Activated naive CD4-positive, alpha-beta T cell treated with Interleukin-2 at 50 U/mL for 16 hours (primary cell): ENCODE measurements around the gene ZNF69.
"Not testable (repeated sequence)": the region's sequence is repeated elsewhere in the genome, so short reads cannot be mapped to it uniquely, and the experiment has no call there.

Source experiments
- DNase-seq: peaks from one replicate; pipeline ENCODE4 v3.0.0-alpha.2; 2020

ZNF69 gene

GRCh38 chr19:11902228-11902627 lies 14.6 kb downstream of the ZNF69 start:
- no peak for DNase-seq

- no peak for DNase-seq
Observed at GRCh38 chr19:11905928-11906327, 18.3 kb downstream of the ZNF69 start.

DNA sequence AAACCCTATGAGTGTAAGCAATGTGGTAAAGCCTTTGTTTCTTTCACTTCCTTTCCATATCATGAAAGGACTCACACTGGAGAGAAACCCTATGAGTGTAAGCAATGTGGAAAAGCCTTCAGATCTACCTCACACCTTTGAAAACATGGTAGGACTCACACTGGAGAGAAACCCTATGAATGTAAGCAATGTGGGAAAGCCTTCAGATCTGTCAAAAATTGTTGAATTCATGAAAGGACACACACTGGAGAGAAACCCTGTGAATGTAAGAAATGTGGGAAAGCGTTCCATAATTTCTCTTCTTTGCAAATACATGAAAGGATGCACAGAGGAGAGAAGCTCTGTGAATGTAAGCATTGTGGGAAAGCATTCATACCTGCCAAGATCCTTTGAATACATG lies 24.4 kb downstream of the ZNF69 start:
- not testable (repeated sequence) for DNase-seq

DNA sequence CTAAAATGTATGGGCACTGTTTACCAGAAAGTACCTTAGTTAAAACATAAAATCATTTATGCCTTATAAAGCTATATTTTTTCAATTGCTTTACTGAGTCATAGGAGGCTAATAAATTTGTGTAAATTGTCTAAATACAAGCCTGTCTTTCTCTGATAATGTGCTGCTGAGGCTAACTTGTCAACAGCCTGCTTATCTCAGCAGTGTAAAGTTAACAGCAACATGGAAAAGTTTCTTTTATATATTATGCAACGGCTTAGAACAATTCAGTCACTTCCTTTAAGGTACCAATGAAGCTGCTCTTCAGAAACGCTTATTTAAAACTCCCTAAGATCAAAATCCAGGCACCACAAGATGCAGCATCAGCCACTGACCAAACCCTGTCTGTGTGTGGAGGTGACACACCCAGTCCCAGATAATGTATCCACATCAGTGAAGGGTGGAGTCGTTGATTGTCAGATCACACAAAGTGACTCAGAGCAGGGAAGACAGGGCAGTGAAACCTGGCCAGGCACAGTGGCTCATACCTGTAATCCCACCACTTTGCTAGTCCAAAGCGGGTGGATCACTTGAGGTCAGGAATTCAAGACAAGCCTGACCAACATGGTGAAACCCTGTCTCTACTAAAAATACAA lies 27.0 kb downstream of the ZNF69 start:
- DNase-seq, result not testable (repeated sequence)

DNA sequence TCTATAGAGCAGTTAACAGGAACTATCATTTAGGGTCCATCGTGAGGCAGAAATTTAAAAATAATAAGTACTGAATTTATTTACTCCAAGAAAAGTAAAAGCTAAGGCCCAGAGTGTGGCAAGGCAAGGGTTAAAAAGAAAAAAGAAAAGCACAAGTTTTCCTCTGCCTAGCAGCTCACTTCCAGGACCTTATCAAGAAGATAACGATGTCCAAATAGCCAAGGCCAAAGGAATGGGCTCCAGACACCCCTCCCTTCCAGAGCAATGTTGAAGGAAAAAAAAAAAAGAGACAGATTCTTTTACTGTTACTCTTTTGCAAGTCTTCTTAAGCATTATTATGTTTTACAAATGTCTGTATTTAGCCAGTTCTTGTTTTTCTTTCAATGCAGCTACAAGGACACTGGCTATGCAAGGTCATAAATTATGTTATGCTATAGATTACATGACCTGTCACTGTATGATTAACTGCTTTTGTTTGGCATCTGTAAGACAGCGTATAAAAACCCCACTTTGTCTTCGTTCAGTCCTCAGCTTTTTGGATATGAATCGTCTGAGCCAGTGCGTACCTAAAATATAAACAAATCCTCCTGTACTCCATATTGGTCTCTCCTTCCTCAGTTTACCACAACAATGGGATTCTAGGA lies 34.4 kb downstream of the ZNF69 start:
- DNase-seq, result no peak

DNA sequence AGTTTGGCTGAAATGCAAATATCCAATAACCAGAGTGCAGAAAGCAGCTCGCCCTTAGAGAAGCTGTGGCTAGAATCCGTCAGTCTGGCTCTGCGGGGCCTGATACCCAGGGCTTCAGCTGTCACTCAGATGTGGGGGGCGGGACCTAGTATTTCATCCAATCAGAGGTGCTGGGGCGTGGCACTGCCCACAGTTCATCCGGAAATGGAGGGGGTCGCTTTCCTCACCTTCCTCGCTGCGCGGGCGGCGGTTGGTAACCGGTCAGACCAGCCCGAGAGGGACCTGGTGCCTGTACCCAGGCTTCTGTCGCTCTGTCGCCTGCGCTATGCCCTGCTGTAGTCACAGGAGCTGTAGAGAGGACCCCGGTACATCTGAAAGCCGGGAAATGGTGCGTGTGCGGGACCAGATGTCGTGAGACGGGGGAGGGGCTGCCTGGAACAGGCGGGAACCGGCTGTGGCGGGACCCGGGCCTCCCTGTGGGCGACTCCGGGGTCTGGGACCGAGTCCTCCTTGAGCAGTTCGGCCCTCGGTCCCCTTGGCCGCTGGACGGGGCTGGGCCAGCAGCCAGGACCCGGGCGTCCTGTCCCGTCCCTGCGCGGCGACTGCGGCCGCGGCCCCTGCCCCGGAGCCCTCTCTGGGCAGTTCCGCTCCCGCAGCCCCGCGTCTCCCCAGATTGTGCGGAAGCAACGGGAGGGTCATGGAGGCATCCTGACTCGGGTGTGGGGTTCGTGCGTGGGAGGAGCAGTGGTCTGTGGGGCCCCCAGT lies 37.5 kb downstream of the ZNF69 start, which contains the start of gene ZNF700:
Gene ZNF700, plus strand, starts transcription at position 222 of the 765 bp plus-strand sequence. Its CDS starts 104 bp downstream, at position 326.
- DNase-seq, result peak; percentile 95

DNA sequence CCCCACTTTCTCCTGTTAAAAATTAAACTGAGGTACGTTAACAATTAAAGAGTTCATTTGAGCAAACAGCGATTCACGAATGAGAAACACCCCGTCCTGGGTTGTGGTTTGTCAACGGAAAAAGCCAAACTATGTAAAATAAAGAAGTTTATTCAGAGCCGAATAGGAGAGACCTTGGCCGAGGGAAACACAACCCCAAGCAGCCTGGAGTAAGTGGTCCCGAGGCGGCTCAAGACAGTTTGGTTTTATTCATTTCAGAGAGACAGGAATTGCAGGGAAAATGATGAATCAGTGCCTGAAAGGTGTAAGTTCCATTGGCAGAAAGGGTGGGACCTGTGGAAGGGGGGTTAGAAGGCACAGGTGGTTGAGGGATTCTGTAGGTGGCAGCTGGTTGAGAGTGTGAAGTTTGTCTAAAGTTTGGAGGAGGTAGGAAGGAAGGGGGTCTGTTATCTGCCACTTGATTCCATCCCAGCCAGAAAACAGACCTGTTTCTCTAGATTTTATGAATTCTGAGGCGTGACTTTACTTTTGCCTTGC lies 38.1 kb downstream of the ZNF69 start:
- DNase-seq, result not testable (repeated sequence)

GRCh38 chr19:11927227-11927626 lies 39.6 kb downstream of the ZNF69 start:
- no peak for DNase-seq

DNA sequence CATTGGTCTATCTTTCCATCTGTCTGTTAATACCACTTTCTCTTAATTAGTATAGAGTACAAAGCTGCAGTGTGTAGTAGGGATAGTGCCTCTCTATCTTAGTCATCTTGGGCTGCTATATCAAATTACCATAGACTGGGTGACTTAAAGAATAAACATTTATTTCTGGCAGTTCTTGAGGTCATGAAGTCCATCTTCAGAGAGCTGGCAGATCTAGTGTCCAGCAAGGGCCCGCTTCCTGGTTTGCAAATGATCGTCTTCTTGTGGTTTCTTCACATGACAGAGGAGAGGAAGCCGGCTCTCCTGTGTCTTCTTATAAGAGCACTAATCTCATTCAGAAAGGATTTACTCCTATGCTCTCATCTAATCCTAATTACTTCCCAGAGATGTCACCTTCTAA lies 43.5 kb downstream of the ZNF69 start:
- no peak for DNase-seq

GRCh38 chr19:11931513-11931912 lies 43.9 kb downstream of the ZNF69 start:
- no peak for DNase-seq

GRCh38 chr19:11935829-11936228 lies 48.2 kb downstream of the ZNF69 start:
- DNase-seq, result not testable (repeated sequence)

GRCh38 chr19:11938383-11938782 lies 50.8 kb downstream of the ZNF69 start:
- not testable (repeated sequence) for DNase-seq

- DNase-seq, result not testable (repeated sequence)
Observed at GRCh38 chr19:11941361-11941887, 53.8 kb downstream of the ZNF69 start.

GRCh38 chr19:11942008-11942842 lies 54.6 kb downstream of the ZNF69 start:
- DNase-seq, result no peak

DNA sequence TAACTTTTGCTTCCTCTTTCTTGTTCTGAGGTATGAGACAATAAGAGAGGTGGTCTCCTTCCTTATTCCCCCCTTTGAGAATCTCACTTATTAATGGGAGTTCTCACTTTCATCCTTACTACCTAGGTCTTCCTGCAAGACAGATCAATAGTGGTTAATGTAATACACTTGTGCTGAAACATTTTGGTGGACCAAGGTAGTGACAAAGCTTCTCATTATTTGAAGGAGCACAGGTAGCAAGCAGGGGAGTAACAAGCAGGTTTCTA lies 55.2 kb downstream of the ZNF69 start:
- DNase-seq, result no peak

GRCh38 chr19:11944656-11945055 lies 57.1 kb downstream of the ZNF69 start:
- no peak for DNase-seq

DNA sequence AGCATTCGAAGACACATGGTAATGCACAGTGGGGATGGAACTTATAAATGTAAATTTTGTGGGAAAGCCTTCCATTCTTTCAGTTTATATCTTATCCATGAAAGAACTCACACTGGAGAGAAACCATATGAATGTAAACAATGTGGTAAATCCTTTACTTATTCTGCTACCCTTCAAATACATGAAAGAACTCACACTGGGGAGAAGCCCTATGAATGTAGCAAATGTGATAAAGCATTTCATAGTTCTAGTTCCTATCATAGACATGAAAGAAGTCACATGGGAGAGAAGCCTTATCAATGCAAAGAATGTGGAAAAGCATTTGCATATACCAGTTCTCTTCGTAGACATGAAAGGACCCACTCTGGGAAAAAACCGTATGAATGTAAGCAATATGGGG lies 61.1 kb downstream of the ZNF69 start:
- DNase-seq, result no peak

- DNase-seq, result no peak
Observed at GRCh38 chr19:11949201-11949600, 61.6 kb downstream of the ZNF69 start.

- not testable (repeated sequence) for DNase-seq
Observed at GRCh38 chr19:11949614-11950080, 62.1 kb downstream of the ZNF69 start.

DNA sequence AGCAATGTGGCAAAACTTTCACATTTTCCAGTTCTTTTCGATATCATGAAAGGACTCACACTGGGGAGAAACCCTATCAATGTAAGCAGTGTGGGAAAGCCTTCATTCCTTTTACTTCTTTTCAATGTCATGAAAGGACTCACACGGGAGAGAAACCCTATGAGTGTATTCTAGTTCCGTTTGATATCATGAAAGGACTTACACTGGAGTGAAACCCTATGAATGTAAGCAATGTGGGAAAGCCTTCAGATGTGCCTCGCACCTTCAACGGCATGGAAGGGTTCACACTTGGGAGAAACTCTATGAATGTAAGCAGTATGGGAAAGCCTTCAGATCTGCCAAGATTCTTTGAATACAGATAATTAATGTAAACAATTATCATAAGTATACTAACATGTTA lies 62.7 kb downstream of the ZNF69 start:
- DNase-seq, result no peak
